ENCODE measurements around the gene ATP8A2. TPM values are rescaled to one million over a fixed set of nuclear protein-coding genes. Genes with fewer than 3 reads are reported as not detected.

Gene ATP8A2
- total and polyA plus RNA-seq, 2 of the 8 experiments (the other 6 are each of a cell fraction or from before 2014, with no cell fraction given), result 2.4 to 8.3 TPM

DNA sequence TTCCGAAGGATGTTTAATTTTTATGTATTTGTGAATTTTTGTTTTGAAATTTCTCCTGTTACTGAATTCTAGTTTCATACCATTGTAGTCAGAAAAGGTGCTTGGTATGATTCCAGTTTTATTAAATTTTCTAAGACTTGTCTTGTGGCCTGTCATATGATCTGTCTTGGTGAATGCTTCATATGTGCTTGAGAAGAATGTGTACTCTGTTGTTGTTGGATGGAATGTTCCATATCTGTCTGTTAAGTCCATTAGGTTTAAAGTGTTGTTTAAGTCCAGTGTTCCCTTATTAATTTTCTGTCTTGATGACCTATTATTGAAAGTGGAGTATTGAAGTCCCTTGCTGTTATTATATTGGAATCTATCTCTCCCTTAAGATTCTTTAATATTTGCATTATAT, 273.9 kb downstream of the ATP8A2 start:
- H3K9ac ChIP-seq (replicated peaks in 1 of 4; ENCODE audit: extremely low read depth in 1 of 4, low read depth in 3 of 4, low read length in 3 of 4), result no peak overlapping the region
- H3K18ac ChIP-seq (ENCODE audit: extremely low read depth, low read length), result no peak overlapping the region
- POLR2A ChIA-PET (ENCODE audit: partially characterized antibody), result no interaction called here
- no peaks in the 10 kb centered on the region for H3K79me1 ChIP-seq (ENCODE audit: low read depth, low read length)
- H2BK15ac ChIP-seq (ENCODE audit: low read length), result no peak overlapping the region
- H3K4me3 ChIP-seq (ENCODE audit: extremely low read depth in 1 of 4, insufficient read depth in 2 of 4, low read depth in 3 of 4, low read length in 4 of 4), result no peak overlapping the region
- H2BK120ac ChIP-seq (replicated peaks; ENCODE audit: low read depth, low read length), result no peak overlapping the region
- no peaks in the 10 kb centered on the region for H3K79me2 ChIP-seq (ENCODE audit: control insufficient read depth in 1 of 2, insufficient read depth in 2 of 2, low read length in 2 of 2)
- WGBS, 2 experiments (ENCODE audit: extremely low coverage in 1 of 2, insufficient coverage in 1 of 2, insufficient read length in 1 of 2, insufficient replicate concordance in 2 of 2, low coverage in 1 of 2, low lambda C conversion rate in 2 of 2, missing lambda C conversion rate in 1 of 2), result 96% methylated on average over 1 of the region's 1 CpG; no CpG with 5 or more reads in 1 of the 2 experiments
- H4K91ac ChIP-seq (replicated peaks; ENCODE audit: insufficient read length, low read length), result no peak overlapping the region
- TF ChIP-seq EZH2 (IDR thresholded peaks at IDR 0.05; ENCODE audit: low read depth, low read length, severe bottlenecking) (no peak), SP2 (IDR thresholded peaks at IDR 0.05; ENCODE audit: low read length) (no peak), CTCF (IDR thresholded peaks at IDR 0.05; ENCODE audit: control extremely low read depth in 1 of 3, insufficient read depth in 1 of 3, low read depth in 1 of 3, low read length in 3 of 3) (no peak), FOSL1 (IDR thresholded peaks at IDR 0.05; ENCODE audit: insufficient read depth, low read depth, low read length) (no peak), ATF2 (IDR thresholded peaks at IDR 0.05; ENCODE audit: low read length) (no peak), SIN3A (conservative IDR thresholded peaks at IDR 0.05 in 1 of 2, IDR thresholded peaks at IDR 0.05 in 1 of 2; ENCODE audit: low read depth in 1 of 2, low read length in 2 of 2) (no peak), KDM4A (IDR thresholded peaks at IDR 0.05; ENCODE audit: low read depth, low read length, severe bottlenecking) (no peak)
- CTCF ChIA-PET (ENCODE audit: partially characterized antibody), result no interaction called here
- H3K27me3 ChIP-seq (replicated peaks in 1 of 4; ENCODE audit: control insufficient read depth in 3 of 4, extremely low read depth in 1 of 4, insufficient read depth in 3 of 4, low read length in 3 of 4), result no peaks in the 10 kb centered on the region
- no peak overlapping the region for H3K27ac ChIP-seq (ENCODE audit: low read depth, low read length)
- H4K20me1 ChIP-seq (replicated peaks in 1 of 2; ENCODE audit: control insufficient read depth in 1 of 2, insufficient read depth in 2 of 2, low read length in 2 of 2), result no peaks in the 10 kb centered on the region
- no peak overlapping the region for H3K23ac ChIP-seq (ENCODE audit: insufficient read length)
- H3K9me3 ChIP-seq (ENCODE audit: insufficient read depth in 2 of 2, low read depth in 1 of 2, low read length in 1 of 2), result no peaks in the 10 kb centered on the region
- H2BK12ac ChIP-seq (ENCODE audit: low read depth, low read length), result no peak overlapping the region
- DNase-seq (ENCODE audit: low read depth in 1 of 2, low spot score in 2 of 2) (no peak), FAIRE-seq (no peak)
- no peaks in the 10 kb centered on the region for H3K23me2 ChIP-seq (ENCODE audit: low read depth, low read length)
- no peaks in the 10 kb centered on the region for H3K36me3 ChIP-seq (ENCODE audit: control insufficient read depth in 2 of 4, insufficient read depth in 4 of 4, low read length in 3 of 4)
- no peak overlapping the region for H4K5ac ChIP-seq (ENCODE audit: insufficient read length, low read depth, low read length)
- H2BK20ac ChIP-seq (ENCODE audit: low read length), result no peak overlapping the region
- no peak overlapping the region for H3K14ac ChIP-seq (ENCODE audit: insufficient read length)
- no peaks in the 10 kb centered on the region for H3K4me1 ChIP-seq (replicated peaks in 1 of 4; ENCODE audit: control insufficient read depth in 3 of 4, insufficient read depth in 4 of 4, low read length in 3 of 4)
- H2AK5ac ChIP-seq (ENCODE audit: low read depth, low read length), result no peak overlapping the region
- no peak overlapping the region for H2BK5ac ChIP-seq (ENCODE audit: low read depth, low read length)
- no peak overlapping the region for H3K4ac ChIP-seq (replicated peaks; ENCODE audit: insufficient read length, low read depth, low read length)
- H4K8ac ChIP-seq (ENCODE audit: extremely low read depth, insufficient read depth, low read length), result no peak overlapping the region
- H2AFZ ChIP-seq (ENCODE audit: low read length), result no peak overlapping the region
- H3K56ac ChIP-seq (replicated peaks; ENCODE audit: insufficient read length, low read depth, low read length), result no peak overlapping the region
- no peak overlapping the region for H3K4me2 ChIP-seq (ENCODE audit: insufficient read depth in 1 of 2, low read depth in 2 of 2, low read length in 2 of 2)

All from H1 (cell line).